CD4-positive, alpha-beta T cell (primary cell): ENCODE measurements around the gene CDC14A. TPM values are rescaled to one million over a fixed set of nuclear protein-coding genes. Genes with fewer than 3 reads are reported as not detected.

Experiments used
- ATAC-seq: fragments of 200-7000 bp; cut with Tn5 transposase; one replicate; pipeline ENCODE4 v1.10.0; 2022; ENCODE audit warnings: mild to moderate bottlenecking; ENCODE audit not compliant: poor library complexity
- CTCF ChIA-PET: fragments of 350-600 bp; sonication (Branson Sonifier 250); formaldehyde crosslinking; loops from one replicate; lab custom pipeline; 2021; ENCODE audit warnings: antibody characterized with exemption, inconsistent platforms; lab: Charles Lee
- POLR2A ChIA-PET: fragments of 350-600 bp; sonication (Branson Sonifier 250); formaldehyde crosslinking; loops from one replicate; lab custom pipeline; 2021; ENCODE audit warnings: antibody characterized with exemption, inconsistent platforms; lab: Charles Lee
- DNase-seq, 14 experiments: peaks; one replicate each; pipeline ENCODE4 v3.0.0-alpha.2; 2013 to 2020; ENCODE audit warnings: mixed read lengths in 2 of 14
- H3K27ac ChIP-seq, 2 donors: one replicate each; pipeline versions ENCODE4 v1.5.1 to v1.7.0; 2013; ENCODE audit warnings: low read length in 2 of 2, low read depth in 1 of 2, mild to moderate bottlenecking in 1 of 2
- H3K27me3 ChIP-seq, 2 experiments: 1 replicate in 1 of 2; 2 replicates in 1 of 2; pipeline versions ENCODE4 v1.6.1 to v1.7.0; 2013; ENCODE audit warnings: low read length in 2 of 2, control low read depth in 1 of 2, mild to moderate bottlenecking in 1 of 2, moderate library complexity in 1 of 2; ENCODE audit not compliant: insufficient read depth in 2 of 2, control insufficient read depth in 1 of 2
- H3K36me3 ChIP-seq: one replicate; pipeline ENCODE4 v1.6.1; 2013; ENCODE audit warnings: low read length, control low read depth; ENCODE audit not compliant: insufficient read depth
- H3K4me1 ChIP-seq: one replicate; pipeline ENCODE4 v1.6.1; 2013; ENCODE audit warnings: low read length, control low read depth; ENCODE audit not compliant: insufficient read depth
- H3K4me3 ChIP-seq: one replicate; pipeline ENCODE4 v1.5.1; 2013; ENCODE audit warnings: mild to moderate bottlenecking, low read length, moderate library complexity
- H3K9me3 ChIP-seq, 2 experiments: 1 replicate in 1 of 2; 2 replicates in 1 of 2; pipeline versions ENCODE4 v1.6.1 to v1.7.0; 2013; ENCODE audit warnings: low read length in 2 of 2, mild to moderate bottlenecking in 2 of 2, control low read depth in 1 of 2, moderate library complexity in 1 of 2; ENCODE audit not compliant: control insufficient read depth in 1 of 2, insufficient read depth in 1 of 2
- H3K27ac Mint-ChIP-seq: one replicate; pipeline ENCODE4 v1.8.0; 2020; ENCODE audit warnings: mixed read lengths
- H3K27me3 Mint-ChIP-seq: one replicate; pipeline ENCODE4 v1.8.0; 2021; ENCODE audit warnings: mixed read lengths
- H3K36me3 Mint-ChIP-seq: one replicate; pipeline ENCODE4 v1.8.0; 2021; ENCODE audit warnings: low read depth, mixed read lengths
- H3K4me1 Mint-ChIP-seq: one replicate; pipeline ENCODE4 v1.8.0; 2021; ENCODE audit warnings: low read depth, mixed read lengths
- H3K4me3 Mint-ChIP-seq: one replicate; pipeline ENCODE4 v1.8.0; 2020; ENCODE audit warnings: mild to moderate bottlenecking, mixed read lengths
- H3K9me3 Mint-ChIP-seq: one replicate; pipeline ENCODE4 v1.8.0; 2020; ENCODE audit warnings: mixed read lengths
- intact Hi-C, 2 experiments: fragments of 100-400 bp; cut with DNase I in 1 of 2; cut with micrococcal nuclease in 1 of 2; formaldehyde crosslinking; loops; one replicate each; pipeline versions ENCODE4 v1.15.1 to v1.9.0; 2023 to 2025; cut with DNase I, micrococcal nuclease
- total RNA-seq, 174 experiments: library from RNA in 2 of 174; stranded (reverse) in 2 of 174; gene quantifications; one replicate each; pipeline ENCODE4 v1.2.3 and lab custom pipeline; 2021 to 2026
- TF ChIP-seq, protein P1 (sequence below): fragments of 200-600 bp; IDR thresholded peaks from one replicate; pipeline ENCODE4 v1.8.0; 2022; ENCODE audit warnings: antibody characterized with exemption, mild to moderate bottlenecking

CDC14A gene
- total RNA-seq, 2 experiments from 2014 or later: 174 to 182 TPM

GRCh38 chr1:100463791-100464424 is 111.6 kb downstream of the CDC14A start:
- peaks cover 86% of the 10 kb centered on the region for H3K36me3 ChIP-seq
- ATAC-seq (peak; percentile 87), DNase-seq (peak in 13 of 14 experiments; percentile 14 to 81 (median 39))
- POLR2A ChIA-PET: interaction anchor here (0.8 kb wide), 1 partner anchor 8 kb away, joined by 4 read pairs; no protein-coding TSS in a partner anchor
- TF ChIP-seq, protein P1, sequence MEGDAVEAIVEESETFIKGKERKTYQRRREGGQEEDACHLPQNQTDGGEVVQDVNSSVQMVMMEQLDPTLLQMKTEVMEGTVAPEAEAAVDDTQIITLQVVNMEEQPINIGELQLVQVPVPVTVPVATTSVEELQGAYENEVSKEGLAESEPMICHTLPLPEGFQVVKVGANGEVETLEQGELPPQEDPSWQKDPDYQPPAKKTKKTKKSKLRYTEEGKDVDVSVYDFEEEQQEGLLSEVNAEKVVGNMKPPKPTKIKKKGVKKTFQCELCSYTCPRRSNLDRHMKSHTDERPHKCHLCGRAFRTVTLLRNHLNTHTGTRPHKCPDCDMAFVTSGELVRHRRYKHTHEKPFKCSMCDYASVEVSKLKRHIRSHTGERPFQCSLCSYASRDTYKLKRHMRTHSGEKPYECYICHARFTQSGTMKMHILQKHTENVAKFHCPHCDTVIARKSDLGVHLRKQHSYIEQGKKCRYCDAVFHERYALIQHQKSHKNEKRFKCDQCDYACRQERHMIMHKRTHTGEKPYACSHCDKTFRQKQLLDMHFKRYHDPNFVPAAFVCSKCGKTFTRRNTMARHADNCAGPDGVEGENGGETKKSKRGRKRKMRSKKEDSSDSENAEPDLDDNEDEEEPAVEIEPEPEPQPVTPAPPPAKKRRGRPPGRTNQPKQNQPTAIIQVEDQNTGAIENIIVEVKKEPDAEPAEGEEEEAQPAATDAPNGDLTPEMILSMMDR: peak; percentile 68
- intact Hi-C loops: loop anchor here (1.0 to 5.0 kb wide), 3 partner anchors 111 to 404 kb away; partner anchors contain the start of genes CDC14A (in 1 of the 2), SASS6 (in 1 of the 2) and TRMT13 (in 1 of the 2)
- CTCF ChIA-PET: interaction anchor here (0.8 to 2.6 kb wide), 8 partner anchors 9 to 168 kb away, joined by 3 to 7 read pairs (median 4); partner anchors contain the start of gene CDC14A
- no peak overlapping the region for H3K4me3 Mint-ChIP-seq
- H3K27ac Mint-ChIP-seq: peak overlapping the region; percentile 33
- no peak overlapping the region for H3K4me3 ChIP-seq
- no peaks in the 10 kb centered on the region for H3K27me3 ChIP-seq
- H3K36me3 Mint-ChIP-seq: peaks cover 94% of the 10 kb centered on the region
- H3K4me1 Mint-ChIP-seq: peaks cover 66% of the 10 kb centered on the region
- no peak overlapping the region for H3K27ac ChIP-seq
- H3K4me1 ChIP-seq: peaks cover 15% of the 10 kb centered on the region
- H3K9me3 Mint-ChIP-seq: no peaks in the 10 kb centered on the region
- H3K27me3 Mint-ChIP-seq: no peaks in the 10 kb centered on the region
- no peaks in the 10 kb centered on the region for H3K9me3 ChIP-seq

DNA sequence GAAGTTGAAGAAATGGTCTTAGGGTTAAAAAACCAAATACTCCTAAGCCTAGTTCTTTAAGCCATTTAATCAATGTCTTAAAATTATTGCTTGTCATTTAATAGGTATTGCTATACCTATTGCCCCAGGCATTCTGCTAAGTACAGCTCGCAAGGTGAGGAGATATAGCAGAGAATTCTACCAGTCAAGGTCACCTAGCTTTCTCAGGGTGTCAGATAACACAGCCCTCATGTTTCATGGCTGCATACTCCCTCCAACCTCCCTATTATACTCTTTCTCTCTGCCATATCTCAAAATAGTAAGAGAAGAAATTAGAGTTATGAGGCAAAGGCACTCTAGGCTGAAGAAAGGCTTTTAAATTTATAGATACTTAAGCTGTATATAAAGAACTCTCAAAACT is 117.3 kb downstream of the CDC14A start:
- H3K27ac ChIP-seq: no peak overlapping the region
- Mint-ChIP-seq H3K9me3 (no peaks in the 10 kb centered on the region), H3K36me3 (peaks cover 98% of the 10 kb centered on the region), H3K27me3 (no peaks in the 10 kb centered on the region), H3K4me3 (no peak overlapping the region), H3K27ac (peak overlapping the region; percentile 8), H3K4me1 (peaks cover 52% of the 10 kb centered on the region)
- intact Hi-C loops: loop anchor here in 1 of 2 experiments (5.0 kb wide), 1 partner anchor 403 kb away; no protein-coding TSS in a partner anchor
- POLR2A ChIA-PET: no interaction called here
- no peaks in the 10 kb centered on the region for H3K27me3 ChIP-seq
- peaks cover 79% of the 10 kb centered on the region for H3K36me3 ChIP-seq
- H3K4me3 ChIP-seq: no peak overlapping the region
- DNase-seq: no peak
- TF ChIP-seq, protein P1: no peak
- no peak for ATAC-seq
- CTCF ChIA-PET: interaction anchor here (1.9 kb wide), 1 partner anchor 10 kb away, joined by 7 read pairs; no protein-coding TSS in a partner anchor
- H3K9me3 ChIP-seq: no peaks in the 10 kb centered on the region
- H3K4me1 ChIP-seq: no peaks in the 10 kb centered on the region

- Histone ChIP-seq H3K4me3 (no peak overlapping the region), H3K27me3 (no peaks in the 10 kb centered on the region), H3K9me3 (no peaks in the 10 kb centered on the region), H3K27ac (no peak overlapping the region), H3K36me3 (peaks cover 71% of the 10 kb centered on the region), H3K4me1 (peaks cover 5% of the 10 kb centered on the region)
- Mint-ChIP-seq H3K27me3 (no peaks in the 10 kb centered on the region), H3K27ac (peak overlapping the region; percentile 24), H3K4me3 (no peak overlapping the region), H3K9me3 (no peaks in the 10 kb centered on the region), H3K36me3 (peaks cover 91% of the 10 kb centered on the region), H3K4me1 (peaks cover 54% of the 10 kb centered on the region)
- intact Hi-C loops: loop anchor here (5.0 kb wide), 2 partner anchors 253 to 343 kb away; partner anchors contain the start of genes SASS6 (in 1 of the 2) and TRMT13 (in 1 of the 2)
- TF ChIP-seq, protein P1: no peak
- DNase-seq (no peak), ATAC-seq (no peak)
- CTCF ChIA-PET: interaction anchor here (0.9 kb wide), 1 partner anchor 14 kb away, joined by 3 read pairs; no protein-coding TSS in a partner anchor
- POLR2A ChIA-PET: interaction anchor here (0.6 kb wide), 1 partner anchor 56 kb away, joined by 3 read pairs; no protein-coding TSS in a partner anchor
Measured at GRCh38 chr1:100474834-100475233, 122.5 kb downstream of the CDC14A start.
